A673 (cell line): ENCODE results near the gene MDM4.

ENCODE experiments used
- EZH2 ChIP-seq: fragments of 200-600 bp; sonication (generic); IDR thresholded peaks from 2 replicates; pipeline ENCODE4 v1.6.1; 2017; ENCODE audit warnings: borderline replicate concordance, low read depth, mild to moderate bottlenecking, mixed read lengths, antibody characterized with exemption, low read length; ENCODE audit not compliant: poor library complexity, severe bottlenecking
- TF ChIP-seq, protein P1 (sequence below): fragments of 300-800, 200-600 bp; sonication (generic); conservative IDR thresholded peaks from 2 replicates; pipeline ENCODE4 v1.5.1; 2017; ENCODE audit warnings: low read depth, mild to moderate bottlenecking, antibody characterized with exemption, low read length, moderate library complexity, mixed read lengths

DNA sequence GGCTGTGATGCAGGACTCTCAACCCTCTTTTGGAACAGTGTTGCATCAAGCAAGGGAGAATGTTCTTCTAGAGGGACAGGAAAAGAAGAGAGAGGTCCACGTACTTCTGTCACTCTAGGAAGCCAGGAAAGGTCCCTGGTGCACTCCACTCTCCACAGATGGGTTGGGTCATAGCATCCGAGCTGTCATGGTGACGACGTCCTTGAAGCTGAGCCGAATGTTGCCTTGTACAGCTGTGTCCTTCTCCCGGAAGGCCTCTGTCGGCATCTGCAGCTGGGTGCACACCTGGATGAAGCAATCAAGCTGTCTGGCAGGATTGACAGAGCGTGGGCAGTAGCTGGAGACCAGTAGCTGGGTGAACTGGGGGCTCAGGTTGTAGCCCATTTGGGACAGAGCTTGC, 12.5 kb downstream of the MDM4 start:
- TF ChIP-seq, protein P1, sequence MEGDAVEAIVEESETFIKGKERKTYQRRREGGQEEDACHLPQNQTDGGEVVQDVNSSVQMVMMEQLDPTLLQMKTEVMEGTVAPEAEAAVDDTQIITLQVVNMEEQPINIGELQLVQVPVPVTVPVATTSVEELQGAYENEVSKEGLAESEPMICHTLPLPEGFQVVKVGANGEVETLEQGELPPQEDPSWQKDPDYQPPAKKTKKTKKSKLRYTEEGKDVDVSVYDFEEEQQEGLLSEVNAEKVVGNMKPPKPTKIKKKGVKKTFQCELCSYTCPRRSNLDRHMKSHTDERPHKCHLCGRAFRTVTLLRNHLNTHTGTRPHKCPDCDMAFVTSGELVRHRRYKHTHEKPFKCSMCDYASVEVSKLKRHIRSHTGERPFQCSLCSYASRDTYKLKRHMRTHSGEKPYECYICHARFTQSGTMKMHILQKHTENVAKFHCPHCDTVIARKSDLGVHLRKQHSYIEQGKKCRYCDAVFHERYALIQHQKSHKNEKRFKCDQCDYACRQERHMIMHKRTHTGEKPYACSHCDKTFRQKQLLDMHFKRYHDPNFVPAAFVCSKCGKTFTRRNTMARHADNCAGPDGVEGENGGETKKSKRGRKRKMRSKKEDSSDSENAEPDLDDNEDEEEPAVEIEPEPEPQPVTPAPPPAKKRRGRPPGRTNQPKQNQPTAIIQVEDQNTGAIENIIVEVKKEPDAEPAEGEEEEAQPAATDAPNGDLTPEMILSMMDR: no peak
- no peak for TF ChIP-seq EZH2
